Raji (cell line): ENCODE results near the gene GSDME.

Experiments used
- POLR2A ChIP-seq: IDR thresholded peaks from 2 replicates; pipeline ENCODE4 v1.6.1; 2011; ENCODE audit warnings: low read depth, low read length, control low read depth; ENCODE audit not compliant: insufficient read depth

Gene GSDME

DNA sequence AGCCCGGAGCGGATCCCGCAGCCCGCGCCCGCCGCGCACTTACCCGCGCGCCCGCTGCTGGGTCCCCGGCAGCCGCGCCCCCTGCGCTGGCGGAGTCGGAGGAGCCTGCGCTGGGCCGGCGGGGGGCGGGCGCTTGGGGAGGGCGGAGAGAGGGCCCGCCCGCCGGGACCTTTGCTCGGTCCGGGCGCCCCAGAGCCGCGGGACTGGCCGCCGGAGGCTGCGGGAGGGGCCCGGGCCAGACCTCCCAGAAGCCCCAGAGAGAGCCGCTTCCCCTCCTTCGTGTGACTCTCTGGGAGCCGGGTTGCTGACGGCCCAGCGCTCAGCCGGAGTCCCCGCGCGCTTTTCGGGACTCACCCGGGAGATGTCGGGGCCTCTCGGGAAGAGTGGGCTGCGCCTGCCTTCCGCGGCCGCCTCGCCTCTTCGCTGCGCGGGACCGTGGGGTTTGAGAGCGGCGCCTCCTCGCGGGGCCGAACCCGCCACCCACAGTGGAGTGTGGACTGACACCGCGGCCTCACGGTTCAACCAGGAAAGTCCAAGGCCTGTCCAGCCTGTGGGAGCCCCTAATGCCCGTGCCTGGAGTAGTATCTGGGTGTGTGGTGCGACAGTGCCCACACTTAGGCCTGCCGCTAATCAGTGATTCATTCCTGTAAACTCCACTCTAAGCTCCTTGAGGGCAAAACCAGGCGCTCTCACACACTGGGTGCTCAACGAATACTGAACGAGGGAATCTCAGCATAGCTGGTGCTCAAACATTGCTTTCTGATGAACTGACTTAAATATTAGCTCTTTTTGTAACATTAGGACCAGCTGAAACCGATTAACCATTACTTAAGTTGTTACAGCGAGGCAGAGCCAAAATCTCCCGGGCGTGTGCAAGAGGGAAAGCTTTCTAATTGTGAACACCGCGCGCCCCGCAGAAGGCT is at the start of gene GSDME:
GSDME (minus strand) TSS at position 112 of the 923 bp plus-strand sequence. CDS start 7,690 bp downstream, outside the sequence.
- no peak for TF ChIP-seq POLR2A

- TF ChIP-seq POLR2A: no peak
Observed at GRCh38 chr7:24802300-24802699, 45.0 kb upstream of the GSDME start.

- TF ChIP-seq POLR2A: no peak
Observed at GRCh38 chr7:24801883-24802282, 44.6 kb upstream of the GSDME start.

- TF ChIP-seq POLR2A: no peak
Observed at GRCh38 chr7:24800667-24801066, 43.4 kb upstream of the GSDME start.

- TF ChIP-seq POLR2A: no peak
Observed at GRCh38 chr7:24800073-24800472, 42.8 kb upstream of the GSDME start.

- no peak for TF ChIP-seq POLR2A
Observed at GRCh38 chr7:24799506-24799905, 42.2 kb upstream of the GSDME start.

GRCh38 chr7:24798261-24798660 is 41.0 kb upstream of the GSDME start:
- TF ChIP-seq POLR2A: no peak

- no peak for TF ChIP-seq POLR2A
Observed at GRCh38 chr7:24797270-24797669, 40.0 kb upstream of the GSDME start.

- no peak for TF ChIP-seq POLR2A
Observed at GRCh38 chr7:24795407-24795767, 38.1 kb upstream of the GSDME start.

DNA sequence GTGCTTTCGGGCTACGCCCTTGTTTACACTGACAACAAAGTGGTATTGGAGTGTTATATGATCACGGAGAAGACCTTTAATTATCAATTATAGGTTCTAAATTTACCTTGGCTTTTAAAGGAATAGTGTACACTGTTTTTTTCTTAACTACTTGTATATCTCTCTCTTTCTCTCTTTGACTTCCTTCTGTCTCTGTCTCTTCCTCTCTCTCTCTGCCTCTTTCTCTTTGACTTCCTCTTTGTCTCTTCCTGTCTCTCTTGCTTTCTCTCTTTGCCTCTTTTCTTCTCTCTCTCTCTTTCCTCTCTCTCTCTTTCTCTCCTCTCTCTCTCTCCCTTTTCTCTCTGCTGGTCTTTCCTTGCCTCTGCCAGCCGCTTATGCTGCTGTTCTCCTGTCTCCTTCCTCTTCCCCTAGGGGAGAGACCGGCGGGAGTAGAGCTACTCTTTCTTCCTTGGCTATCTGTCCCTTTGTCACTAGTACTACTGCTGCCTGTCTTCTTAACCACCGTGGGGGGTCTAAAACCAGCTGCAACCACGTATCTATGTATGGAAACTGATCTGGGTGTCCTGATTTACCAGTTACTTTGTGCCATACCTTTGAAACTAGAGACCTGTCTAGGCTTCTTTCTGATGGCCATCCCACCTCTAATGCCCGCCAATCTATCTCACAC is 36.9 kb upstream of the GSDME start:
- no peak for TF ChIP-seq POLR2A

DNA sequence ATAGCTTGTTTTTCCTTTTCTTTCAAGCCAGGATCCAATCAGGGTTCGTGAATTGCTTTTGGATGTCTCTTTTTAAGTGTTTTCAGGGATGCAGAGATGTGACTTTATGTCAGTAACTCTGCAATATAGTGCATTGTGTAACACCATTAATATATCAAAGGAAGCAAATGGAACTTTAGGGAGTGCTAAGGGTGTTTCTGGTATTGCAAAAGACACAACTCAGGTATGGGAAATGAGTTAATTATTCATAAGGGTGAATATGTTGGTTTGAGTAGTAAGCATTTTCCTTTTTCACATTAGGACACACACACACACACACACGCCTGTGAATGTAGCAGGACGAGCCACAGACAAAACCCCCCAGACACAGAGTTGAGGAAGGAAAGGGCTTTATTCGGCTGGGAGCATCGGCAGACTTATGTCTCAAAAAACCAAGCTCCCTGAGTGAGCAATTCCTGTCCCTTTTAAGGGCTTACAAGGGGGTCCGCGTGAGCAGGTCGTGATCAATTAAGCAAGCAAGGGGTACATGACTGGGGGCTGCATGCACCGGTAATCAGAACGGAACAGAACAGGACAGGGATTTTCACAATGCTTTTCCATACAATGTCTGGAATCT is 31.8 kb upstream of the GSDME start:
- TF ChIP-seq POLR2A: no peak

- no peak for TF ChIP-seq POLR2A
Observed at GRCh38 chr7:24788075-24788474, 30.8 kb upstream of the GSDME start.

DNA sequence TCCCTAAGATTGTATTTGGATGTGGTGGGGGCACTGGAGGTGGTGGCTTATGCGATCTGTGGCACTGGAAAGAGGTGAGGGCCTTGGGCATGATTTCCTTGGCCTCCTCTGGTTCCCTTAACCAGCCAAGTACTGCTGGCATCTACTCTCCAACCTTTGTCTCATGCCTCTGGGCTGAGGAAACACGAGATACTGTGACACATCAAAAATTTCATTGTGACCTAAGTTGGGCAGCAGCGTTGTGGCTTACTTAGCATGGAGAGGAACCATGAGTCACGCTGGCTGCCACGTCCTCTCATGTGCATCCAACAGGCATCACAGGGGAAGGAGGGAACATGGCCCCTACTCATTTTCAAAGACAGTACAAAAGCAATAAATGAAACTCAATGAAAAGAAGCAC is 29.7 kb upstream of the GSDME start:
- no peak for TF ChIP-seq POLR2A

- TF ChIP-seq POLR2A: no peak
Observed at GRCh38 chr7:24786306-24786705, 29.0 kb upstream of the GSDME start.

GRCh38 chr7:24784277-24784676 is 27.0 kb upstream of the GSDME start:
- TF ChIP-seq POLR2A: no peak

DNA sequence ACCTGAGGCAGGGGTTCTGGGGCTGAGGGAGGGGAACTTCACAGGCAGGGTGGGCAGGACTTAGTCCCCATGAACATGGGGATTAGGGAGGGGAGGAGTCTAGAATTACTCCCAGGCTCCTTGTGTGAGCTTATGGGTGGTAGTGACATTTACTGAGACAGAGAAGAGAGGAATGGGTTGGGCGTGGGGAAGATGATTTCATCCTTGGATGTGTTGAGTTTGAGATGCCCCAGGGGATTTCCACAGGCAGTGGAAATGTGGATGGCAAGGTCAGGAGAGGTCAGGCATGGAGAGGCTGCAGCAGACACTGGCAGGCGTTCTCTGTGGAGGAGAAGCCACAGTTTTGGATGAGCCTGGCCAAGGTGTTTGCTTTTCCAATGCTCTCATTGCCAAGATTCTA is 26.4 kb upstream of the GSDME start:
- TF ChIP-seq POLR2A: no peak
